Lung (tissue), 12 donors: Measurements from ENCODE around the gene ZNF783. TPM values are rescaled to one million over a fixed set of nuclear protein-coding genes. Genes with fewer than 3 reads are reported as not detected.

Experiments used
- ATAC-seq: fragments of 200-7000 bp; cut with Tn5 transposase; one replicate; pipeline ENCODE4 v1.9.1; 2020; ENCODE audit warnings: moderate number of reproducible peaks; ENCODE audit not compliant: insufficient read depth, low FRiP score
- DNase-seq, 3 donors: peaks; one replicate each; pipeline ENCODE4 v3.0.0-alpha.2; 2013 to 2017
- H3K27ac ChIP-seq, 2 donors: one replicate each; pipeline ENCODE4 v1.5.1; 2013; ENCODE audit warnings: mild to moderate bottlenecking in 2 of 2, moderate library complexity in 2 of 2, control low read depth in 1 of 2, inconsistent platforms in 1 of 2, low read depth in 1 of 2, low read length in 1 of 2
- H3K27me3 ChIP-seq, 3 donors: one replicate each; pipeline ENCODE4 v1.5.1; 2013; ENCODE audit warnings: low read length in 2 of 3; ENCODE audit not compliant: control insufficient read depth in 3 of 3, insufficient read depth in 3 of 3
- H3K36me3 ChIP-seq, 4 donors: one replicate each; pipeline ENCODE4 v1.5.1; 2013; ENCODE audit warnings: low read length in 4 of 4, mild to moderate bottlenecking in 1 of 4, moderate library complexity in 1 of 4; ENCODE audit not compliant: control insufficient read depth in 4 of 4, insufficient read depth in 4 of 4
- H3K4me1 ChIP-seq, 5 donors: one replicate each; pipeline ENCODE4 v1.5.1; 2013; ENCODE audit warnings: low read length in 5 of 5, mild to moderate bottlenecking in 2 of 5, moderate library complexity in 1 of 5; ENCODE audit not compliant: control insufficient read depth in 5 of 5, insufficient read depth in 5 of 5
- H3K4me3 ChIP-seq: one replicate; pipeline ENCODE4 v1.5.1; 2013; ENCODE audit warnings: mild to moderate bottlenecking, control low read depth, moderate library complexity
- H3K9ac ChIP-seq, 2 donors: one replicate each; pipeline ENCODE4 v1.5.1; 2013; ENCODE audit warnings: low read length in 2 of 2, control low read depth in 1 of 2; ENCODE audit not compliant: insufficient read depth in 1 of 2
- H3K9me3 ChIP-seq, 4 donors: one replicate each; pipeline ENCODE4 v1.5.1; 2013; ENCODE audit warnings: low read length in 3 of 4, mild to moderate bottlenecking in 1 of 4, moderate library complexity in 1 of 4; ENCODE audit not compliant: control insufficient read depth in 4 of 4, insufficient read depth in 3 of 4
- CTCF ChIP-seq: IDR thresholded peaks from 2 replicates; pipeline ENCODE4 v1.5.1; 2012; ENCODE audit warnings: mild to moderate bottlenecking; ENCODE audit errors: control extremely low read depth, extremely low read depth
- WGBS, 2 donors: extraction: QIAGEN DNeasy Blood & Tissue Kit; methylation state at CpG; one replicate each; pipeline ENCODE4 v1.1.7; 2013; 5-methylcytosine and 5-hydroxymethylcytosine counted together
- polyA plus RNA-seq, 2 donors: library from polyadenylated mRNA; stranded (reverse); fragments of 200-250 nt; gene quantifications; one replicate each; pipeline ENCODE4 v1.2.1, GENCODE V29; 2013
- total RNA-seq, 2 donors: library from RNA; depleted of rRNA in 1 of 2; stranded (reverse); fragments of >200 nt in 1 of 2; gene quantifications; one replicate each; pipeline ENCODE4 v1.2.1, GENCODE V29; 2014 to 2021
- donor health status: control.
- donor health status: control.
- donor health status: Bipolar disorder and iron deficiency.
- donor health status: healthy.
- donor health status: DM: yes; HTN: yes; CAD: no.

ZNF783 gene
- total and polyA plus RNA-seq, 4 donors, result 6.2 to 16.3 (median 7.7) TPM

GRCh38 chr7:149238051-149238450 is 23.9 kb upstream of the ZNF783 start:
- no peak overlapping the region for H3K9ac ChIP-seq
- no peak overlapping the region for H3K27ac ChIP-seq
- ATAC-seq (no peak), DNase-seq (no peak)
- H3K4me1 ChIP-seq, result peaks cover 0 to 10% (median 3%) of the 10 kb centered on the region in 5 donors
- no peak for TF ChIP-seq CTCF
- no peaks in the 10 kb centered on the region for H3K9me3 ChIP-seq
- H3K27me3 ChIP-seq, result no peaks in the 10 kb centered on the region
- no peak overlapping the region for H3K4me3 ChIP-seq
- no peaks in the 10 kb centered on the region for H3K36me3 ChIP-seq
- 77 to 87% methylated on average over 3 of the region's 3 CpGs for WGBS, 2 donors

- peak; percentile 95 for TF ChIP-seq CTCF
- Histone ChIP-seq H3K27ac (peak within 1 kb of the TSS; percentile 36 to 79), H3K4me3 (peak within 1 kb of the TSS; percentile 98), H3K36me3 (no peaks in the 10 kb centered on the region), H3K4me1 (peaks cover 0 to 10% (median 3%) of the 10 kb centered on the region in 5 donors), H3K9me3 (no peaks in the 10 kb centered on the region), H3K9ac (peak within 1 kb of the TSS; percentile 86 to 93), H3K27me3 (no peaks in the 10 kb centered on the region)
- 0% methylated on average over 55 to 64 of the region's 64 CpGs for WGBS, 2 donors
- DNase-seq (peak; percentile 91 to 92 (median 91)), ATAC-seq (peak; percentile 100)
Observed at GRCh38 chr7:149239345-149240143, 22.5 kb upstream of the ZNF783 start, which contains the start of gene ZNF212. ZNF212 (plus strand) TSS chr7:149239651; CDS start chr7:149239779, 128 bp downstream.

- 76 to 87% methylated on average over 5 of the region's 5 CpGs for WGBS, 2 donors
- no peaks in the 10 kb centered on the region for H3K27me3 ChIP-seq
- TF ChIP-seq CTCF, result no peak
- H3K36me3 ChIP-seq, result no peaks in the 10 kb centered on the region
- H3K4me1 ChIP-seq, result peaks cover 0 to 10% (median 6%) of the 10 kb centered on the region in 5 donors
- no peak for DNase-seq
- no peak overlapping the region for H3K4me3 ChIP-seq
- no peak for ATAC-seq
- H3K9ac ChIP-seq, result peak overlapping the region in 1 of 2 donors; percentile 26
- H3K9me3 ChIP-seq, result no peaks in the 10 kb centered on the region
- no peak overlapping the region for H3K27ac ChIP-seq
Observed at GRCh38 chr7:149240637-149241036, 21.4 kb upstream of the ZNF783 start.
